H1 (cell line): Measurements from ENCODE around the gene SLCO4A1. TPM values are rescaled to one million over a fixed set of nuclear protein-coding genes. Genes with fewer than 3 reads are reported as not detected.
A peak's percentile ranks its signal among the peaks of the same experiment; 100 is the strongest.

ENCODE experiments used
- CTCF ChIA-PET: fragments of 300-600 bp; sonication (Branson Sonifier 250); formaldehyde crosslinking; loops from one replicate; lab custom pipeline; 2021; ENCODE audit not compliant: partially characterized antibody; lab: Charles Lee
- POLR2A ChIA-PET: fragments of 300-600 bp; sonication (Branson Sonifier 250); formaldehyde crosslinking; loops from one replicate; lab custom pipeline; 2021; ENCODE audit warnings: inconsistent platforms; ENCODE audit not compliant: partially characterized antibody; lab: Charles Lee
- DNase-seq, 2 experiments: peaks; one replicate each; pipeline versions ENCODE4 v3.0.0 to v3.0.0-alpha.2; 2010 to 2022; ENCODE audit warnings: low spot score in 2 of 2, low read depth in 1 of 2, mixed read lengths in 1 of 2
- FAIRE-seq: peaks from 2 replicates; lab custom pipeline; 2011; peaks lifted over from hg19 to GRCh38; lab: Jason Lieb, UNC
- H2AFZ ChIP-seq: 2 replicates; pipeline ENCODE4 v1.8.1; 2012; ENCODE audit warnings: low read length, inconsistent platforms
- H2AK5ac ChIP-seq: 2 replicates; pipeline ENCODE4 v1.6.1; 2013; ENCODE audit warnings: low read depth, low read length
- H2BK120ac ChIP-seq: replicated peaks from 2 replicates; pipeline ENCODE3; 2013; ENCODE audit warnings: low read depth, low read length, inconsistent platforms
- H2BK12ac ChIP-seq: 2 replicates; pipeline ENCODE4 v1.6.1; 2013; ENCODE audit warnings: low read depth, low read length
- H2BK15ac ChIP-seq: 2 replicates; pipeline ENCODE4 v1.6.1; 2013; ENCODE audit warnings: low read length
- H2BK20ac ChIP-seq: 2 replicates; pipeline ENCODE4 v1.6.1; 2013; ENCODE audit warnings: low read length
- H2BK5ac ChIP-seq: 2 replicates; pipeline ENCODE4 v1.6.1; 2013; ENCODE audit warnings: low read depth, low read length
- H3K14ac ChIP-seq: 2 replicates; pipeline ENCODE4 v1.6.1; 2013; ENCODE audit warnings: inconsistent platforms; ENCODE audit not compliant: insufficient read length
- H3K18ac ChIP-seq: 2 replicates; pipeline ENCODE4 v1.6.1; 2013; ENCODE audit warnings: low read length; ENCODE audit errors: extremely low read depth
- H3K23ac ChIP-seq: 2 replicates; pipeline ENCODE4 v1.6.1; 2013; ENCODE audit warnings: inconsistent platforms; ENCODE audit not compliant: insufficient read length
- H3K23me2 ChIP-seq: 2 replicates; pipeline ENCODE4 v1.6.1; 2013; ENCODE audit warnings: low read depth, low read length
- H3K27ac ChIP-seq: 2 replicates; pipeline ENCODE4 v1.6.1; 2011; ENCODE audit warnings: low read depth, low read length, inconsistent platforms
- H3K27me3 ChIP-seq, 4 experiments: replicated peaks in 1 of 4; 1 replicate in 1 of 4; 2 replicates in 3 of 4; pipeline versions ENCODE4 v1.6.1 to v1.8.1; 2011 to 2013; ENCODE audit warnings: low read length in 3 of 4, mild to moderate bottlenecking in 3 of 4, inconsistent platforms in 2 of 4, mixed read lengths in 2 of 4, moderate library complexity in 1 of 4; ENCODE audit not compliant: control insufficient read depth in 3 of 4, insufficient read depth in 3 of 4; ENCODE audit errors: extremely low read depth in 1 of 4
- H3K36me3 ChIP-seq, 4 experiments: 2 replicates each; pipeline versions ENCODE4 v1.6.1 to v1.8.1; 2011 to 2013; ENCODE audit warnings: mild to moderate bottlenecking in 4 of 4, low read length in 3 of 4, moderate library complexity in 2 of 4, control low read depth in 1 of 4, inconsistent platforms in 1 of 4; ENCODE audit not compliant: insufficient read depth in 4 of 4, control insufficient read depth in 2 of 4
- H3K4ac ChIP-seq: replicated peaks from 2 replicates; pipeline ENCODE3; 2013; ENCODE audit warnings: low read length, low read depth, mixed read lengths, inconsistent platforms; ENCODE audit not compliant: insufficient read length
- H3K4me1 ChIP-seq, 4 experiments: replicated peaks in 1 of 4; 1 replicate in 1 of 4; 2 replicates in 3 of 4; pipeline versions ENCODE4 v1.6.1 to v1.8.1; 2011 to 2013; ENCODE audit warnings: low read length in 3 of 4, inconsistent platforms in 2 of 4, mixed read lengths in 1 of 4; ENCODE audit not compliant: insufficient read depth in 4 of 4, control insufficient read depth in 3 of 4
- H3K4me2 ChIP-seq, 2 experiments: 2 replicates each; pipeline versions ENCODE4 v1.6.1 to v1.8.1; 2011 to 2013; ENCODE audit warnings: low read depth in 2 of 2, low read length in 2 of 2, control low read depth in 1 of 2, inconsistent platforms in 1 of 2, mild to moderate bottlenecking in 1 of 2; ENCODE audit not compliant: insufficient read depth in 1 of 2
- H3K4me3 ChIP-seq, 4 experiments: fragments of 200-600, 300-600 bp in 1 of 4; sonication (generic), shearing (Covaris generic), sonication (Bioruptor Twin) in 1 of 4; 2 replicates each; pipeline versions ENCODE4 v1.5.1 to v1.8.1; 2011 to 2016; ENCODE audit warnings: low read length in 4 of 4, low read depth in 3 of 4, control low read depth in 2 of 4, inconsistent platforms in 2 of 4, mild to moderate bottlenecking in 2 of 4, mixed read lengths in 1 of 4, moderate library complexity in 1 of 4; ENCODE audit not compliant: insufficient read depth in 2 of 4; ENCODE audit errors: extremely low read depth in 1 of 4
- H3K56ac ChIP-seq: replicated peaks from 2 replicates; pipeline ENCODE3; 2013; ENCODE audit warnings: low read depth, mild to moderate bottlenecking, mixed read lengths, low read length, inconsistent platforms; ENCODE audit not compliant: insufficient read length
- H3K79me1 ChIP-seq: 2 replicates; pipeline ENCODE4 v1.6.1; 2013; ENCODE audit warnings: low read depth, low read length, control low read depth
- H3K79me2 ChIP-seq, 2 experiments: 2 replicates each; pipeline versions ENCODE4 v1.6.1 to v1.8.1; 2012 to 2013; ENCODE audit warnings: low read length in 2 of 2, mild to moderate bottlenecking in 2 of 2, inconsistent platforms in 1 of 2; ENCODE audit not compliant: insufficient read depth in 2 of 2, control insufficient read depth in 1 of 2
- H3K9ac ChIP-seq, 4 experiments: replicated peaks in 1 of 4; 1 replicate in 1 of 4; 2 replicates in 3 of 4; pipeline versions ENCODE4 v1.6.1 to v1.8.1; 2011 to 2013; ENCODE audit warnings: low read depth in 3 of 4, low read length in 3 of 4, control low read depth in 2 of 4, mild to moderate bottlenecking in 2 of 4, moderate library complexity in 2 of 4, inconsistent platforms in 1 of 4; ENCODE audit errors: extremely low read depth in 1 of 4
- H3K9me3 ChIP-seq, 2 experiments: 2 replicates each; pipeline versions ENCODE4 v1.6.1 to v1.8.1; 2012 to 2013; ENCODE audit warnings: mild to moderate bottlenecking in 2 of 2, moderate library complexity in 2 of 2, control low read depth in 1 of 2, inconsistent platforms in 1 of 2, low read depth in 1 of 2, low read length in 1 of 2, mixed read lengths in 1 of 2; ENCODE audit not compliant: insufficient read depth in 2 of 2
- H4K20me1 ChIP-seq, 2 experiments: replicated peaks in 1 of 2; 2 replicates each; pipeline versions ENCODE3 to v1.8.1; 2011 to 2013; ENCODE audit warnings: inconsistent platforms in 2 of 2, low read length in 2 of 2, mild to moderate bottlenecking in 1 of 2; ENCODE audit not compliant: insufficient read depth in 2 of 2, control insufficient read depth in 1 of 2
- H4K5ac ChIP-seq: 2 replicates; pipeline ENCODE4 v1.6.1; 2013; ENCODE audit warnings: low read length, low read depth, mixed read lengths, inconsistent platforms; ENCODE audit not compliant: insufficient read length
- H4K8ac ChIP-seq: 2 replicates; pipeline ENCODE4 v1.8.0; 2013; ENCODE audit warnings: mild to moderate bottlenecking, moderate library complexity, low read length, inconsistent platforms; ENCODE audit not compliant: insufficient read depth; ENCODE audit errors: extremely low read depth
- H4K91ac ChIP-seq: replicated peaks from 2 replicates; pipeline ENCODE3; 2013; ENCODE audit warnings: low read length, mixed read lengths, inconsistent platforms; ENCODE audit not compliant: insufficient read length
- ASH2L ChIP-seq: fragments of 200-600, 300-600 bp; sonication (generic); IDR thresholded peaks from one replicate; pipeline ENCODE4 v1.7.1; 2017; ENCODE audit warnings: low read length
- EGR1 ChIP-seq: IDR thresholded peaks from 2 replicates; pipeline ENCODE4 v1.6.1; 2011; ENCODE audit warnings: low read depth, low read length, borderline replicate concordance
- JUND ChIP-seq: IDR thresholded peaks from 2 replicates; pipeline ENCODE4 v1.6.1; 2011; ENCODE audit warnings: mild to moderate bottlenecking, improper control_type of control experiment, low read length
- NRF1 ChIP-seq: IDR thresholded peaks from 2 replicates; pipeline ENCODE4 v1.6.1; 2011; ENCODE audit warnings: mild to moderate bottlenecking, low read depth, low read length, improper control_type of control experiment
- TAF1 ChIP-seq: IDR thresholded peaks from 2 replicates; pipeline ENCODE4 v1.6.1; 2011; ENCODE audit warnings: mild to moderate bottlenecking, low read depth, low read length
- WGBS, 2 experiments: shearing (Covaris generic) in 1 of 2; methylation state at CpG; one replicate each; pipeline versions ENCODE4 v1.1.6 to v1.1.7; 2013 to 2015; ENCODE audit warnings: low lambda C conversion rate in 2 of 2, mixed read lengths in 2 of 2, inconsistent platforms in 1 of 2, low coverage in 1 of 2, missing lambda C conversion rate in 1 of 2; ENCODE audit not compliant: insufficient replicate concordance in 2 of 2, insufficient coverage in 1 of 2, insufficient read length in 1 of 2; ENCODE audit errors: extremely low coverage in 1 of 2, missing lambda C conversion rate in 1 of 2; 5-methylcytosine and 5-hydroxymethylcytosine counted together
- polyA plus RNA-seq, 7 experiments: library from polyadenylated mRNA; depleted of rRNA in 3 of 7; stranded (reverse) in 5 of 7; unstranded in 2 of 7; fragments of >200 nt in 5 of 7; fragments of 200-250 nt in 2 of 7; gene quantifications; 1 replicate in 5 of 7; 2 replicates in 1 of 7; 4 replicates in 1 of 7; pipeline versions ENCODE4 v1.2.1 to v1.2.3, GENCODE V29; 2011 to 2013; ENCODE audit warnings: missing spikeins in 2 of 7, mixed read lengths in 2 of 7
- total RNA-seq: library from RNA; stranded (reverse); fragmentation: NEBNext Ultra II Directional; extraction: Animal tissue kit (Norgen Biotek cat#: 25700); gene quantifications from 2 replicates; pipeline ENCODE4 v1.2.1, GENCODE V29; 2021

Gene SLCO4A1
- total and polyA plus RNA-seq, 2 of the 8 experiments (the other 6 are each of a cell fraction or from before 2014, with no cell fraction given): 10.5 to 18.5 TPM

- Histone ChIP-seq H3K4me3 (peak overlapping the region in 3 of 4 experiments; percentile 0 to 21 (median 19); a peak in 3 of 8 replicates), H3K27me3 (no peaks in the 10 kb centered on the region; a peak in 1 of 7 replicates), H4K20me1 (peaks cover 0 to 2% of the 10 kb centered on the region in 2 experiments), H4K91ac (peak overlapping the region; percentile 72), H2BK120ac (no peak overlapping the region), H2BK20ac (peak overlapping the region; percentile 74; the same call in 1 of the 2 replicates), H2AFZ (0 out of 2 replicates have a peak overlapping the region, but pooled peaks have one; percentile 51), H2AK5ac (no peak overlapping the region), H3K14ac (no peak overlapping the region), H3K36me3 (no peaks in the 10 kb centered on the region), H3K27ac (no peak overlapping the region), H3K79me1 (no peaks in the 10 kb centered on the region; the same call in 1 of the 2 replicates), H3K9me3 (peaks cover 0 to 3% of the 10 kb centered on the region in 2 experiments; a peak in 1 of 4 replicates), H3K56ac (no peak overlapping the region), H2BK12ac (peak overlapping the region; percentile 98; the same call in 1 of the 2 replicates), H3K9ac (no peak overlapping the region), H3K23ac (no peak overlapping the region), H4K8ac (no peak overlapping the region; the same call in 1 of the 2 replicates), H3K4me2 (peak overlapping the region; percentile 53 to 58), H3K18ac (peak overlapping the region; percentile 93), H4K5ac (peak overlapping the region; percentile 18), H2BK15ac (peak overlapping the region; percentile 100), H2BK5ac (peak overlapping the region; percentile 47; the same call in 1 of the 2 replicates), H3K23me2 (peaks cover 6% of the 10 kb centered on the region; the same call in 1 of the 2 replicates), H3K4ac (no peak overlapping the region), H3K79me2 (no peaks in the 10 kb centered on the region), H3K4me1 (peaks cover 0 to 24% (median 19%) of the 10 kb centered on the region in 4 experiments; a peak in 6 of 7 replicates)
- no peak for TF ChIP-seq EGR1
- 0 out of 2 replicates have a peak, but pooled peaks have one; percentile 24 for TF ChIP-seq JUND
- no peak for TF ChIP-seq NRF1
- no peak for TF ChIP-seq ASH2L
- TF ChIP-seq TAF1: no peak
- WGBS, 2 experiments: 40% methylated on average over 18 of the region's 23 CpGs; no CpG with 5 or more reads in 1 of the 2 experiments
- ChIA-PET CTCF (interaction anchor here (0.6 to 2.8 kb wide), 13 partner anchors 9 to 168 kb away, joined by 3 to 8 read pairs (median 4); partner anchors contain the start of gene SLCO4A1), POLR2A (interaction anchor here (0.6 to 2.1 kb wide), 3 partner anchors 13 to 105 kb away, joined by 3 to 7 read pairs (median 3); no protein-coding TSS in a partner anchor)
- FAIRE-seq: no peak
- peak in 1 of 2 experiments; percentile 85 for DNase-seq
Measured at GRCh38 chr20:62623488-62624324, 18.6 kb upstream of the SLCO4A1 start.
